ENCODE data around the gene MYF5. TPM values are rescaled to one million over a fixed set of nuclear protein-coding genes. Genes with fewer than 3 reads are reported as not detected.

The MYF5 gene
- polyA plus RNA-seq, 3 donors, result 0.10 to 0.18 TPM; not detected in 1

GRCh38 chr12:80761838-80762237 lies 45.1 kb downstream of the MYF5 start:
- no peak for DNase-seq

- DNase-seq, result peak; percentile 50
These were observed 47.2 kb downstream of the MYF5 start for GRCh38 chr12:80763874-80764273.

DNA sequence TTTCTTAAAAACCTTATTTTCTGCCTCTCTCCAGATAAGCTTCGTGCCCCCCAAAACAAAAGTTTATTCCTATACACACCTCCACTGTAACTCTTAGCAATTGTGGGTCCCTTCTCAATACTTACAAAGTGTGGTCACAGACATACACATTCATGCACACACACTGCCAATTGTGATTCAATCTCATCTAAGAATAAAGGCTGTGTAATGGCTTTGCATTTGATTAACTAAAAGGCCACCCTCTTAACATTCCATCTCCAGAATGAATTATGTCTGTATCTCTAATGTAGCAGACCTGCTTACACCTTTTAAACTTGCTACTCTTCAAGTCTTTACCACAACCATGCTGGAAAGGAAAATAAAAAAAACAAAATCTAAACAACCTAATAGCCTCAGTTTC lies 49.5 kb downstream of the MYF5 start:
- no peak for DNase-seq

DNA sequence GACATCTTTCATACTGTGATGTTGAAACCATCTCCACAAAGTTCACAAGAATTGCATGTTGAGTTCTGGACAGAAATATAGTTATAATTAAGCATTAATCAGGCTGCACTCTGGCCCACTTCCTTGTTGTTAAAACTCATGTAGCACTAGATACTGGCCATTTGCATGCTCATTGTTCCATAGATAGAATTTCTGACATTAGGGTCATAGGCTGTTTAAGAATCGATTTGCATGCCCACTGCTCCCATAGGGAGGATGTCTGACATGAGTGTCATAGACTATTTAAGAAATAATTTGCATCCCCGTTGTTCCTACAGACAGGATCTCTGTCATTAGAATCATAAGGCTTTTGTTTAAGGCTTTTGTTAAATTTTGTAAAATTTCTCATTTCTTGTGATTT lies 50.2 kb downstream of the MYF5 start:
- DNase-seq, result no peak

Other genes starting within 250 kb of the MYF5 start
- under 1 TPM in 1 of 3 donors, not detected in 2; 0.20 TPM for gene MYF6, start 9.3 kb upstream of the MYF5 start, polyA plus RNA-seq (ENCODE audit: insufficient read length in 3 of 3)
- 10 to 100 TPM; 19.2 to 22.4 (median 21.2) TPM for gene LIN7A, start 221.0 kb downstream of the MYF5 start, polyA plus RNA-seq (ENCODE audit: insufficient read length in 3 of 3)

All from renal pelvis (tissue), 4 donors.